ENCODE measurements around the gene PCSK2.

PCSK2 gene

GRCh38 chr20:17390655-17391054 is 163.8 kb downstream of the PCSK2 start:
- DNase-seq (ENCODE audit: insufficient read length, low spot score) (no peak), FAIRE-seq (no peak)

DNA sequence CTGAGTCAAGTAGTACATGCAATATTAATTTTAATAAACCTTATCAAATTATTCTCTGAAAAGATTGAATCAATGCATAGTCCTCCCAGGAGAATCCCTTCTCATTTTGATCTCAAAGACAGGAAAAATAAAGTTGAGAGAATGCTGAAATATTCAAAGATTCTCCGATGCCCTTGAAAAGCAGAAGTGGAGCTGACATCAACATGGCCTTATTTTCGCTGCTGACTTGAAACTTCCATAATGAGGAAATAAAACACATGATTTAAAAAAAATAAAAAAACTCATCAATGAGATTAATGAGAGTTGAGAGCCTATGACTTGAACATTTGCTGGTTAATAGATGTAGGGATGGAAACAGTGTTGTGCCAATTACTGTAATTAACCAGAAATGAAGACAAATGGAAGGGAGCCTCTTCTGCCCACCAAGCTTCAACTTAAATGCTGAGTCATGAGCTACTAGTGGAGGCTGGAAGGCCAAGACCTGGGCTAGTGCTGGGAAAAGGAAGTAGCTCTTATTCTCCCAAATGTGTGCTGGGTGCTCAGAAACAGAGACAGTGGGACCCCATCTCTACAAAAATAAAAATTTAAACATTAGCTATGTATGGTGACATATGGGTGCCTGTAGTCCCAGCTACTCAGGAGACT is 164.4 kb downstream of the PCSK2 start:
- DNase-seq (ENCODE audit: insufficient read length, low spot score) = no peak
- no peak for FAIRE-seq

DNA sequence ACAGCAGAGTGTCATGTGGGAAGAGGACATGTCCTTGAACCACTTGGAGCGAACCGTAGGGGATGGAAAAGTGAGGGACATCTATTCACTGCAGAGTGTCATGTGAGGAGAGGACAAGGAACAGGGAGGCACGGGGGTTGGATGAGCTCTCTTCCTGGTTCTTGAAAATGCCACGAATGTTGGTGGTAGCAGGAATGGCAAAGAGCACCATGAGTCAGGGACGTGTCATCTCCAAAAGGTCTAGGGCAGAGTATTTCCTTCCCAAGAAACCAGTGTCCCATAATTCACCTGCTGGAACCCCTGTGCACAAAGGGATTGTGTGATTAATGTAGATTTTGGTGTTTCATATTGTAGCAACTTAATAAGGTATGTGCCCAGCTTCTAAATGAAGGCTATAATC is 167.6 kb downstream of the PCSK2 start:
- no peak for FAIRE-seq

DNA sequence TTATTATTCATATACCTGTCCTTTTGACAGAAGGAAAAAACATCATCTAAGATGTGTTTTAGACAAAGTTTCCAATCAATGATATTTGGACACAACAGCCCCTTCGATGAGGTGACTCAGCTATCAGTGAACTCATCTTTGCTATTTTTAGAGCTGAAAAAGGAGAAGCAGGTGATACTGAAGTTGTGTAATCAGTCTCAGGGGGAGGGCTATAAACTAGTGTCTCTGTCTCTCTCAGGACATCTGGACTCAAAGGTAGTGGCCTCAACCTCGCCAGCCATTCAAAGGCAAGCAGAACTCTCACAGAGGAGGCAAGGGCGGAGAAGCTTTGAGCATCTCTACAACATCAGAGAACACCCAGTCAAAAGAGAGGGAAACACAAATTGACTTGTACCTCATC is 168.9 kb downstream of the PCSK2 start:
- DNase-seq (ENCODE audit: insufficient read length, low spot score) = no peak
- FAIRE-seq = no peak

More for the DNA sequence above, 167.6 kb downstream of the PCSK2 start:
- DNase-seq (ENCODE audit: insufficient read length, low spot score) = no peak

DNA sequence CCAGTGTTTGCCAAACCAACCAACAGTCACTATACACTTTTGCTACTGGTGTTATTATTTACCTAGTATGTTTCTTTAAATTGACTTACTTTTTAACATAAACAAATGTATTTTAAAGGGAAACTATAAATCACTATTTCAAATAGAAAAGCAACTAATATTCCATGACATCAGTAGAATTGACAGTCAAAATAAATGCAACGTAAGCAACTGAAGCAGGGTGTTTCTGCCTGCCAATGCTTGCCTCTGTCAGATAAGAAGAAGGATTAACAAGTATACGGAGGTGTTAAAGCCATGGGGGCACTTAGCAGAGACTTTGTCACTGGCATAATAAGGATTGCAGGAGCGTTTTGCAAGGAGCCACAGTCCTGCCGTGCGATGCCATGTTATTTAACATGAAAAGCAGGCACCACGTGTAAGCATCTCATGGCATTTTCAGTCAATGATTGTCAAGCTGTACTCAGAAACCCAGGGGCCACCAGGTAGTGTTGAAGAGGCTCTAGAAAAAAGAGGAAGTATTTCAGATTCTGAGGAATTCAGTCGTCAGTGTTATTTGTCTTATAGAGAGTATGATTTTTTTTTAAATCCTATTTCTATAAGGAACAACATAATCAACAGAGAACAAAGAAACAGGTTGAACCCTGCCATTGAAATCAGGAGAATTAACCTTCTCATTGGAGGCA is 172.6 kb downstream of the PCSK2 start:
- DNase-seq (ENCODE audit: insufficient read length, low spot score) (no peak), FAIRE-seq (no peak)

DNA sequence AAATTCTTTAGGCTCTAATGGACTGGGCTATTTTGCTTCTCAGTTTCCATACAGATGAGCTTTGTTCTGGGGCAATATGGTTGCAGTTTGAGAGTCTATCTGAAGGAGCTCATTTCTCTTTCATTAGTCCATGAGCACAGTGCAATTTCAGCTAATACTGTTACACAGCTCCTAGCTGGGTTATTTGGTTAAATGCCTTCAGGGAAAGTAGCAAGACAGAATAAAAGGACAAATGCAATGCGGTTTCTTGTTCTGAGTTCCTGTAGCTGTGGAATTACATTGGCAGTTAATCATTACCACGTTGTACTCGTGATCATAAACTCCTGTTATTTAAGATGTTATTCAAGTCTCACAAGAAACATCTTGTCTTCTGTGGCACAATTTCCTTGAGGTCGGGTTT is 176.6 kb downstream of the PCSK2 start:
- FAIRE-seq (no peak), DNase-seq (ENCODE audit: insufficient read length, low spot score) (no peak)

- DNase-seq (ENCODE audit: insufficient read length, low spot score) (no peak), FAIRE-seq (no peak)
Observed at GRCh38 chr20:17406051-17406590, 179.3 kb downstream of the PCSK2 start.

- FAIRE-seq (no peak), DNase-seq (ENCODE audit: insufficient read length, low spot score) (no peak)
Observed at GRCh38 chr20:17407550-17407949, 180.7 kb downstream of the PCSK2 start.

GRCh38 chr20:17417225-17417624 is 190.4 kb downstream of the PCSK2 start:
- FAIRE-seq = no peak

DNA sequence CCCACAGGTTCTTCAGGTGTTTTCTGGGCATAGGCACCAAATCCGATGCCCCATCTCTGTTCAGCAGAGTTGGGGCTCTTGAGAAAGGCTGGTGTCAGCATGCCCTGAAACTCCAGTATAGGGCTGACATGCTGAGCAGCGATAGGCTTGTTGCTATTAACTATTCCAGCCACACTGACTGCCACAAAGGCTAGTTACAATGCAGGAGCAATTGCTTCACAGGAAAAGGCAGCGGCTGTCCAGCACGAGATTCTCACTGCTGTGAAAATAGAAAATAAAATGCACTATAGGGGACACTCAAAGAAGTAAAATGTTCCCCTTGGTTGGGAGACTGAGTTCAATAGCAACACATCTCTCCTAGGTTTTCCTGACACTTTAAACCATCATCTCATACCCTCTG is 191.9 kb downstream of the PCSK2 start:
- no peak for FAIRE-seq
- no peak for DNase-seq (ENCODE audit: insufficient read length, low spot score)

More at GRCh38 chr20:17417225-17417624, 190.4 kb downstream of the PCSK2 start:
- no peak for DNase-seq (ENCODE audit: insufficient read length, low spot score)

GRCh38 chr20:17419479-17420041 is 192.7 kb downstream of the PCSK2 start:
- DNase-seq (ENCODE audit: insufficient read length, low spot score) = no peak
- no peak for FAIRE-seq

- DNase-seq (ENCODE audit: insufficient read length, low spot score) = no peak
- no peak for FAIRE-seq
Observed at GRCh38 chr20:17421493-17421892, 194.7 kb downstream of the PCSK2 start.

DNA sequence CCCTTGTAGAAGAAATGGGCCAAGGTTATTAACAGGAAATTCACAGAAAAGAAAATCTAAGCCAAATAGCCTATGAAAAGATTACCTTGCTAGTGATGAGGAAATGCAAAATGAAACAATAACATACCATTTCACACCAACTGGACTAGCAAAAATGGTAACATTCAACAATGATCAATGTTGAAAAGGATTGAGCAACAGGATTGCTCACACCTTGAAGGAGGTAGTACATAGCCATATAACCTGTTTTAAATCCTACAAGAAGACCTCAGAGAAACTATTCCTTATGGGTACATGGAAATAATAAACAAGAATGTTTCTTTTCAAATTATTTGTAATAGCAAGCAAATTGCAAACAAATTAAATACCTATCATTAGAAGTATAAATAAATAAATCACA is 196.9 kb downstream of the PCSK2 start:
- DNase-seq (ENCODE audit: insufficient read length, low spot score) (no peak), FAIRE-seq (no peak)

DNA sequence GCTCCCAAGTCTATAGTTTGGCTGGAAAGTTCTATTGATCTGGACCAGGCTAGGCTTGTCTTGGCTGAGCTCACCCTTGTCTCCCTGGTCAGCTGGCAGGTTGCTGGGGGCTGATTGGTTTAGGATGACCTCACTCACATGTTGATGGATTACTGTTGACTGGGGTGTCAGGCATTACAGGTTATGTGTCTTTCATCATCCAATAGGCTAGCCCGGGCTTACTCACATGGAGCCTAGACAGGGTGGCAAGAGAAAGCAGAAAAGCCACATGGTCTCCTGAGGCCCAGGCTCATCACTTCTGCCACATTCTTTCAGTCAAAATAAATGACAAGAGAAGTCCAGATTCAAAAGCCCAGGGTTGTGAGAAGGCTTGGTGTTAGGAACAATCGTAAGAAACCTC is 200.8 kb downstream of the PCSK2 start:
- DNase-seq (ENCODE audit: insufficient read length, low spot score) = no peak

GRCh38 chr20:17430125-17430950 is 203.5 kb downstream of the PCSK2 start:
- no peak for FAIRE-seq
- DNase-seq (ENCODE audit: insufficient read length, low spot score) = no peak

More for the DNA sequence above, 200.8 kb downstream of the PCSK2 start:
- no peak for FAIRE-seq

DNA sequence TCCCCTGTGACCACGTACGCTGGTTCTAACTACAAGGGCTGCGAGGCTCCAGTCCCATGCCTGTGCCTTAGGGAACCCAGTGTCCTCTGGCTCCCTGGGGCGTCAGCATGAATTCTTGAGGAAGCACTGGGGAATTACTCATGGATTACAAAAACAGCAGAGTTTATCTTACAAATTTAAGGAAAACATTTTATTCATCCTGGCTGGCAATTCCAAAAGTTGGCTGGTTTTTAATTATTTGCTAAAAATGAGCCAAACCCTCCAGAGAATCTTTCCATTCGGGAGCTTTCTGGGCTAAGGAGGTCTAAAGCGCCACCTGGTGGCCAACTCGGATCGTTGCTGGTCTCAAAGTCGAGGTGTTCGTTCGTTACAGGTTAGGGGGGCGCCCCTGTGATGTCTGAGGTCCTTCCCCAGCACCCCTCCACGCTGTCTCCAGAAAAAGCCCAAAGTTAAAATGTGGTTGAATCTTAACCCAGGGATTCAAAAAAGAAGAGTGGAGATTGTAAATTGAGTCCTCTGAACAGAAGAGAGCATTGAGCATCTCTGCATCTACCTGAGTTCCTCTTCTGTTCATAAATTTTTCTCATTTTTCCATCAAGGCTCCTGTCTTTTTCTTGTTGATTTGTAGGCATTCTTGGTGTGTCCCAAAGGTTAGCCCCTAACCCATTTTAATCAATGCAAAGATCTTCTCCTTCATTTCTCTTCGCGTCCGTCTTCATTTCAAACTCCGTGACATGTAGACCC is 205.0 kb downstream of the PCSK2 start:
- peak; percentile 33 for DNase-seq (ENCODE audit: insufficient read length, low spot score)
- FAIRE-seq = peak; percentile 90

- DNase-seq (ENCODE audit: insufficient read length, low spot score) (no peak), FAIRE-seq (no peak)
Observed at GRCh38 chr20:17436664-17437063, 209.8 kb downstream of the PCSK2 start.

DNA sequence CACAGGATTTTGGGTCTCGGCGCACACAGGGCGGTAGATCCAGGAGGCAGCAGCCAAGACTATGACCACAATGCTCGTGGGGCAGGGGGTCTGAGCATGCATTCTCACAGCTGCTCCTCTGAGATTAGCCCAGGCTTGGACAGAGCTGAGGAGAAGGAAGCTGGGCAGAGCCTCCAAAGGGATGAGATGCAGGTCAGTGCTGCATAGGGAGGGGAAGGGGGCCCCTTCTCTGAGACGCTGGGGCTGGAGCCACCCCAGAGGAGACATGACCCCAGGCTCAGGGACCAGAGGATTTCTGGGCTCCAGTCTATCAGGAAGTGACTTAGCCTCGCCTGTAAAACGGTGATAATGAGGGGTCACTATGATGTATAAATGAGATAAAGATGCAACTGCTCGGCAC is 210.4 kb downstream of the PCSK2 start:
- no peak for FAIRE-seq

DNA sequence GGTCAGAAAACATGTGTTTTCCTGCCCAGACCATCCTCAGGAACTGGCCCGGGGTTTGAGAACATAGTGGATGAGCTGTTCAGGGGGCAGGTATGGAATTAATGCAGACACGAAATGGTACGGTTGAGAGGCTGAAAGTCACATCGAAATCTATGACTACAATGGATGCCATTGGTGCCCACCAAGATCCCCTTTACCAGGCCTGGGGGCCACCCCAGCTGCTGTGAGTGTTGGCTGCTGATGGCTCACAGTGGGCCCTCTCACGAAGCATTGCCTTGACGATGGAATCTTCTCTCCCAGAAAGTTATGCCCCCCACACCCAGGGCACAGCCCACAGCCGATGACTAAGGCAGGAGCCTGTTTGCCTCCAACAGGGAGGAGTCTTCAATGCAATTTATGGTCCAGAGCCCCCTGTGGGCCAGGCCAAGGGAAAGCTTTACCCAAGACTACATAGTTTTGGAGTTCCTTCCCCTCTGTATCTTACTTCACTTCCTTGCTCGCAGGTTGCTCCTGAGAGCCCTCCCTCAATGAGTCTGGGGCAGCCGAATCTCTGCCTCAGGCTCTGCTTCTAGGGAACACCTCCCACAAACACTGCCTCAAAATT is 211.7 kb downstream of the PCSK2 start:
- DNase-seq (ENCODE audit: insufficient read length, low spot score) (no peak), FAIRE-seq (no peak)

More for the DNA sequence above, 210.4 kb downstream of the PCSK2 start:
- DNase-seq (ENCODE audit: insufficient read length, low spot score) = no peak
